ENCODE measurements around the gene PHLDA2. TPM values are rescaled to one million over a fixed set of nuclear protein-coding genes. Genes with fewer than 3 reads are reported as not detected.

PHLDA2 gene
- total RNA-seq, 1 experiment from 2014 or later, result 309 TPM

GRCh38 chr11:2920343-2920742, 8.9 kb downstream of the PHLDA2 start:
- H3K27ac ChIP-seq (ENCODE audit: low read depth, low read length), result no peak overlapping the region
- ATAC-seq (no peak), DNase-seq (ENCODE audit: low read depth, low spot score) (no peak)
- no peak overlapping the region for H3K4me2 ChIP-seq (ENCODE audit: low read length)
- H3K9me3 ChIP-seq (ENCODE audit: control insufficient read depth in 1 of 2, insufficient read depth in 1 of 2, low read depth in 1 of 2, low read length in 2 of 2), result no peaks in the 10 kb centered on the region
- BruUV-seq (replicated peaks), result no TSS peak
- ChIA-PET POLR2A (interaction anchor here (4.0 kb wide), 1 partner anchor 9 kb away, joined by 19 read pairs; the partner anchor contains the start of gene PHLDA2), CTCF (no interaction called here), RAD21 (ENCODE audit: low non-redundant PET in 1 of 2, low total read pairs in 2 of 2, uncharacterized antibody in 2 of 2, unreplicated experiment in 2 of 2) (no interaction called here)
- H3K9me2 ChIP-seq (ENCODE audit: insufficient read depth), result no peaks in the 10 kb centered on the region
- no peak overlapping the region for H2AFZ ChIP-seq (ENCODE audit: low read depth, low read length, poor library complexity, severe bottlenecking)
- H3K27me3 ChIP-seq (ENCODE audit: insufficient read depth, low read length), result no peaks in the 10 kb centered on the region
- H3K4me1 ChIP-seq (ENCODE audit: control insufficient read depth in 1 of 2, insufficient read depth in 2 of 2, low read length in 2 of 2), result peaks cover 12 to 16% of the 10 kb centered on the region in 2 experiments
- no peaks in the 10 kb centered on the region for H4K20me1 ChIP-seq (ENCODE audit: insufficient read depth)
- no peaks in the 10 kb centered on the region for H3K36me3 ChIP-seq (ENCODE audit: control insufficient read depth in 1 of 2, insufficient read depth in 2 of 2, low read length in 2 of 2)
- no peaks in the 10 kb centered on the region; the same call in 1 of the 2 replicates for H3K79me2 ChIP-seq (ENCODE audit: insufficient read depth, low read length)
- TF ChIP-seq ATF3 (IDR thresholded peaks at IDR 0.05), result no peak
- H3K9ac ChIP-seq (ENCODE audit: low read length), result no peak overlapping the region
- no peak overlapping the region for H3K4me3 ChIP-seq (replicated peaks in 1 of 2; ENCODE audit: low read depth in 1 of 2, low read length in 2 of 2)
- intact Hi-C loops (cut with micrococcal nuclease), result no loop called here

GRCh38 chr11:2919837-2920236, 9.4 kb downstream of the PHLDA2 start:
- H3K9me3 ChIP-seq (ENCODE audit: control insufficient read depth in 1 of 2, insufficient read depth in 1 of 2, low read depth in 1 of 2, low read length in 2 of 2), result no peaks in the 10 kb centered on the region
- DNase-seq (ENCODE audit: low read depth, low spot score), result no peak
- H3K4me1 ChIP-seq (ENCODE audit: control insufficient read depth in 1 of 2, insufficient read depth in 2 of 2, low read length in 2 of 2), result peaks cover 12 to 14% of the 10 kb centered on the region in 2 experiments; a peak in 3 of 4 replicates
- no peaks in the 10 kb centered on the region for H4K20me1 ChIP-seq (ENCODE audit: insufficient read depth)
- intact Hi-C loops (cut with micrococcal nuclease), result no loop called here
- RAD21 ChIA-PET (ENCODE audit: low non-redundant PET in 1 of 2, low total read pairs in 2 of 2, uncharacterized antibody in 2 of 2, unreplicated experiment in 2 of 2), result no interaction called here
- POLR2A ChIA-PET, result interaction anchor here (4.0 kb wide), 1 partner anchor 10 kb away, joined by 19 read pairs; the partner anchor contains the start of gene PHLDA2
- no peak for ATAC-seq
- BruUV-seq (replicated peaks), result no TSS peak
- H3K9ac ChIP-seq (ENCODE audit: low read length), result no peak overlapping the region
- H3K79me2 ChIP-seq (ENCODE audit: insufficient read depth, low read length), result no peaks in the 10 kb centered on the region
- H3K4me2 ChIP-seq (ENCODE audit: low read length), result no peak overlapping the region
- H2AFZ ChIP-seq (ENCODE audit: low read depth, low read length, poor library complexity, severe bottlenecking), result no peak overlapping the region
- no peak for TF ChIP-seq EGR1 (IDR thresholded peaks at IDR 0.05; ENCODE audit: low read depth)
- no peak for TF ChIP-seq ATF3 (IDR thresholded peaks at IDR 0.05)
- TF ChIP-seq, protein P1, sequence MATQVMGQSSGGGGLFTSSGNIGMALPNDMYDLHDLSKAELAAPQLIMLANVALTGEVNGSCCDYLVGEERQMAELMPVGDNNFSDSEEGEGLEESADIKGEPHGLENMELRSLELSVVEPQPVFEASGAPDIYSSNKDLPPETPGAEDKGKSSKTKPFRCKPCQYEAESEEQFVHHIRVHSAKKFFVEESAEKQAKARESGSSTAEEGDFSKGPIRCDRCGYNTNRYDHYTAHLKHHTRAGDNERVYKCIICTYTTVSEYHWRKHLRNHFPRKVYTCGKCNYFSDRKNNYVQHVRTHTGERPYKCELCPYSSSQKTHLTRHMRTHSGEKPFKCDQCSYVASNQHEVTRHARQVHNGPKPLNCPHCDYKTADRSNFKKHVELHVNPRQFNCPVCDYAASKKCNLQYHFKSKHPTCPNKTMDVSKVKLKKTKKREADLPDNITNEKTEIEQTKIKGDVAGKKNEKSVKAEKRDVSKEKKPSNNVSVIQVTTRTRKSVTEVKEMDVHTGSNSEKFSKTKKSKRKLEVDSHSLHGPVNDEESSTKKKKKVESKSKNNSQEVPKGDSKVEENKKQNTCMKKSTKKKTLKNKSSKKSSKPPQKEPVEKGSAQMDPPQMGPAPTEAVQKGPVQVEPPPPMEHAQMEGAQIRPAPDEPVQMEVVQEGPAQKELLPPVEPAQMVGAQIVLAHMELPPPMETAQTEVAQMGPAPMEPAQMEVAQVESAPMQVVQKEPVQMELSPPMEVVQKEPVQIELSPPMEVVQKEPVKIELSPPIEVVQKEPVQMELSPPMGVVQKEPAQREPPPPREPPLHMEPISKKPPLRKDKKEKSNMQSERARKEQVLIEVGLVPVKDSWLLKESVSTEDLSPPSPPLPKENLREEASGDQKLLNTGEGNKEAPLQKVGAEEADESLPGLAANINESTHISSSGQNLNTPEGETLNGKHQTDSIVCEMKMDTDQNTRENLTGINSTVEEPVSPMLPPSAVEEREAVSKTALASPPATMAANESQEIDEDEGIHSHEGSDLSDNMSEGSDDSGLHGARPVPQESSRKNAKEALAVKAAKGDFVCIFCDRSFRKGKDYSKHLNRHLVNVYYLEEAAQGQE (IDR thresholded peaks at IDR 0.05; ENCODE audit: low read depth), result no peak
- no peak for TF ChIP-seq TCF7L2 (IDR thresholded peaks at IDR 0.05; ENCODE audit: borderline replicate concordance, extremely low read depth, insufficient read depth, insufficient read length)
- TF ChIP-seq SIN3A (IDR thresholded peaks at IDR 0.05; ENCODE audit: low read depth), result no peak
- no peak for TF ChIP-seq JUND (IDR thresholded peaks at IDR 0.05)
- H3K27ac ChIP-seq (ENCODE audit: low read depth, low read length), result no peak overlapping the region
- no peaks in the 10 kb centered on the region for H3K27me3 ChIP-seq (ENCODE audit: insufficient read depth, low read length)
- H3K36me3 ChIP-seq (ENCODE audit: control insufficient read depth in 1 of 2, insufficient read depth in 2 of 2, low read length in 2 of 2), result no peaks in the 10 kb centered on the region
- no peak overlapping the region for H3K4me3 ChIP-seq (replicated peaks in 1 of 2; ENCODE audit: low read depth in 1 of 2, low read length in 2 of 2)
- CTCF ChIA-PET, result interaction anchor here (1.1 kb wide), 1 partner anchor 24 kb away, joined by 3 read pairs; no protein-coding TSS in a partner anchor
- H3K9me2 ChIP-seq (ENCODE audit: insufficient read depth), result no peaks in the 10 kb centered on the region
